NCI-H345 treated with DMSO at 0.1 percent for 48 hours (cell line): ENCODE measurements around the gene RASL12.
"Not testable (repeated sequence)": the region's sequence is repeated elsewhere in the genome, so short reads cannot be mapped to it uniquely, and the experiment has no call there.

Experiments used
- DNase-seq: peaks from one replicate; lab custom pipeline; 2025; ENCODE audit not compliant: unreplicated experiment; lab: John Stamatoyannopoulos, UW

The RASL12 gene

DNA sequence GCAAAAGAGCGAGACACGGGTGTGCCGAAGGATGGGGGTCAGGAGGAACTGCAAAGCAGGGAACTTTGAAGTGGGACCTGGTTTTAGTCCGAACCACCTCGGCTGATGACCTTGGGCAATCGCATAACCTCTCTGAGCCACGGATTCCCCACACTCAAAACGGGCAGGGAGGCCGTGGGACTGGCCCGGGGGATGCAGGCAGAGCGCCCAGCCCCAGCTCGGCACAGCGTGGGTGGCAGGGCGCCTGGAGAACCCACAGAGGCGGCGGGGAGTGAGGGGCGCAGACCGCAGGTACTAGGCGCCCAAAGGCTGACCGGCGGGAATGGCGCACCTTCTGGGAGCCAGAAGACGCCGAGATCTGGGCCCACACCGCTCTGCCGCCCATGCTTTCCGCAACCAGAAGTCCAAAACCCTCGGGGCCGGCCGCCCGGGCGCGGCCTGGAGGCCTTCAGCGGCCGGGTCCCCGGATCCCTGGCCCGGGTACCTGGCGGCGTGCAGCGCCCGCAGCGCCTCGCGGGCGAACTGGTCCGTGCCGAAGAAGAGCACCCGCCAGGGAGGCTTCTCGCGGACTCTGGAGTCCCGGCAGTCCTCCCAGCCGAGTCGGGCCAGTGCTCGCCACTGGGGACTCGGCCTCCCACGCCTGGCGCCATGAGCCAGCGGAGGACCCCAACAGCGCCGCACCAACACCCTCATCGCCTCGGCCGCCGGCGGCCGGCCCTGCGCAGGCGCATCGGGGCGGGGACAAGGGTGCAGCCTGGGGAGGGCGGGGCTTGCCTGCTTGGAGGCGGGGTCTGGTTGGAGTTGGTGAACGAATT is 38.7 kb downstream of the RASL12 start, which contains the start of gene MTFMT:
Gene MTFMT, minus strand, starts transcription at position 719 of the 815 bp plus-strand sequence. Its CDS starts 26 bp downstream, at position 693.
- peak; percentile 33 for DNase-seq

DNA sequence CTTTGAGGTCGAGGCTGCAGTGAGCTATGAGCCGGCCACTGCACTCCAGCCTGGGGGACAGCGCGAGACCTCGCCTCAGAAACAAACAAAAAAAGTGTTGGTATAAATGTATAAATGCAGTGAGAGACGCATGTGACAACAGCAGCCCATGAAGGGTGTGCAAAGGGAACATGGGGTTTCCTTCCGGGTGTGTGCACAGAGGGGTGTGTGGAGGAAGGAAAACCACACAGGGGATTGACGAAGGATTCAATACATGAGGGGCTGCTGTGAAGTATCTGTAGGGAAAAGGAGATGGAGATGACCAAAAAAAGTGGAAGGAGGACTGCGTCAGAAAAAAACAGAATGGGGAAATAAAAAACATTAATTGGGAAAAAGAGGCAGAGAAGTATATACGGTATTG is 39.5 kb downstream of the RASL12 start:
- no peak for DNase-seq

GRCh38 chr15:65027593-65027992 is 40.2 kb downstream of the RASL12 start:
- no peak for DNase-seq

DNA sequence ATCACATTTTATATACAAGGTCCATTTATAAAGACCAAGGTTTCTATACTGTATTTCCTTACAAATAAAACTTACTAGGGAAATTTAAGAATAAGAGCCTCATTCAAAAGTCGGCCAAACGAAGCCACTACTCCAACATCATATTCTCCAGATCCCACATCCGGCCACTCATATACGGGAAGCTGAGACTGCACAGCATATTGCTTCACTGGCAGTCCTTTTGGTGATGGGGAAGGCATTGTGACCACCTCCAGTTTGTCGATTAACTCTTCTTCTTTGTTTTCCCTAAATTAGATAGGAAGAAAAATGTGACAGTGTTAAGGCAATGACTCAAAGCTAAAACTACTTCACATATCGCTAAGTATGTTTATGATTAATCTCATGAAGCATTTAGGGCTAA is 41.0 kb downstream of the RASL12 start:
- no peak for DNase-seq

- DNase-seq: no peak
Measured at GRCh38 chr15:65021488-65021887, 46.3 kb downstream of the RASL12 start.

DNA sequence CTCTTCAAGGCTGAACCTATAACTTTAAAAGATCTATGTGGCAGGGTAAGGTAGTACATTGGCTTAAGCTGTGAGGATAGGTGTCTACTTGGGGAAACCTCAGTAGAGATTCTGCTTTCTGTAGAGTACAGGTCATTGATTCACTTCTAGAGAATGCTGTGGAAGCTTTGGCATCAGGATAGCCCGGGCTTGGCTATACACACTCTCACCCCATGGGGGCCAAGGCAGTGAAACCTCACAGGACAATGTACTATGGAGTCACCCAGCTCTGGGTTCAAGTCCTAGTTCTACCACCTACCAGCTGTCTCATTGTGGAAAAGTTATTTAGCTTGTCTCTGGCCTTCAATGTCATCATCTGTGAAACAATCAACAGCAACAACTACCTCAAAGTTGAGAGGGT is 47.4 kb downstream of the RASL12 start:
- DNase-seq: no peak

DNA sequence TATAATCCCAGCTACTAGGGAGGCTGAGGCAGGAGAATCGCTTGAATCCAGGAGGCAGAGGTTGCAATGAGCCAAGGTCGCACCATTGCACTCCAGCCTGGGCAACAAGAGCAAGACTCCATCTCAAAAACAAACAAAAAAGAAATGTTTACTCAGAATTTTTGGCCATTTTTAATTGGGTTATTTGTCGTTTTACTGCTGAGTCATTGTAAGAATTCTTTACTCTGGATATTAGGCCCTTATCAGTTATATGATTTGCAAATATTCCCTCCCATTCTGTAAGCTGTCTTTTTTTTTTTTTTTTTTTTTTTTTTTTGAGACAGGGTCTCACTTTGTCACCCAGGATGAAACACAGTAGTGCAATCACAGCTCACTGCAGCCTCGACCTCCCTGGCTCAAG is 56.6 kb downstream of the RASL12 start:
- DNase-seq: not testable (repeated sequence)

DNA sequence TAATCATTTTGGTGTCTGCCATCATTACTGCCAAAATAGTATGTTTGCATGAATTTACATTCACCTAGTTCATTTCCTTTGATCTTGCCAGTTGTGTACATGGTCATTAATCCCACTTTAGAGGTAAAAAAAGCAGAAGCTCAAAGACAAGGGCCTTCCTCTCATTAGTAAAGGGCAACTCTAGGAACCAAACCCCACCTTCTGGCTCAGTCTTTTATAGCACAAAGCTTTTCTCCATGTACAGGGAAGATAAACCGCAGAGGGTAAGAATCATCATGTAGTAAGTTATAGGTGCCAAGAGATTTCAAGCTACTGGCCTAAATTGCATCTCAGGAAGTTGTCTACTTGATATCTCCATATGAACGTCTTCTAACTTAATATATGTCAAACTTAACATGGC is 58.8 kb downstream of the RASL12 start:
- no peak for DNase-seq

DNA sequence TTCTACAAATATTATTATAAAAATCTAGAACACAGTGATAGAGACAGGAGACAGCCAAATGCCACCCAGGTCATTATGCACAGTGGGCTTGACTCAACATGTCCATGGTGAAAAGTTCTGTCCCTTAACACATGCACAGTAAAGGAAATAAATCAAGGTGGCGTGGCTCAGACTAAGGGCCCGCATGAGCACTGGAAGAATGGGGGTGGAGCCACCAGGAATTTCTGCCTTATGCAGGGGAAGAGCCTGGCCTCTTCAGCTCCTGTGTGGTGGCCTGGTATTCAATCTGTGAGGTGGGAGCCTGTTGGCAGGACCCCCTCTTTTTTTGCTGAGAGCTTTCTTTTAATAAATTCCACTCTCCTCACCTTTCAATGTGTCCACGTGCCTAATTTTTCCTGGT is 60.9 kb downstream of the RASL12 start:
- DNase-seq: no peak

DNA sequence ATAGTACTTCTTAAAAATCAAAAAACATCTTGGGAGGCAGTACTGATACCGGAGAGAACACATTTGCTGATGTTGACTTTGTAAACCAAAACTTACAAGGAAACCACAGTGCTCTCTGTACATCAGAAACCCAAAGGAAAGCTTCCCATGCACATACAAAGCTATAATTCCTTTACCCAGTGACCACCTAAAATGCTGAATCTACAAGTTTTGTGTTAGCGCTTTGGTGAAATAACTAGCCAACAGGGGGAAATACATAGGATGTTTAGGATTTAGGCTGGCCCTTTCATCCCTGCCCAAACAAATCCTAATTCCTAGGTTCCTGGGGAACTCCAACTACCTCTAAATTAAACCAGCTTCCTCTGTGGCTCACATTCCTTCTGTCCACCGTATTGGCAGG is 62.8 kb downstream of the RASL12 start:
- no peak for DNase-seq
